ENCODE measurements around the gene TMEM131. TPM values are rescaled to one million over a fixed set of nuclear protein-coding genes. Genes with fewer than 3 reads are reported as not detected.

The TMEM131 gene
- total and polyA plus RNA-seq, 12 donors = 8.2 to 34.3 (median 30.0) TPM

DNA sequence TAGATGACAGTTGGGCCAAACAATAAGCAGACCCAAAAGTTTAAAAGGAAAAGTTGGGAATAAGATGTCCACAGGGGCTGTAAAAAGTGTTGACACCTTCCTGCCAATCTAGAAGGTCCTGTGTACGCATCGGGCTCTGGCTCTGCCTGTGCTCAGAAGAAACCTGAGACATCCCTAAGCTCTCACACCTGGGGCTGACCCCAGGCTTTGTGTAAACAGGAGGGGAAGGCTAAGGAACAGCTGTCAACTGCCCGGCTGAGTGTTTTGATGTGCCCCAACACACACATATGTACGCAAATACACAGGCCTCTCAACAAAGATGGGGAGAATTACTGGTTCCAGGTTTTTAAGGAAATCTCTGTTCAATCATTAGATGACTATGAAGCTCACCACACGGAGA is 59.5 kb downstream of the TMEM131 start:
- Histone ChIP-seq H3K36me3 (no peaks in the 10 kb centered on the region), H3K27ac (no peak overlapping the region), H3K4me3 (no peak overlapping the region), H3K27me3 (no peaks in the 10 kb centered on the region), H3K4me1 (peaks cover 7 to 59% (median 47%) of the 10 kb centered on the region in 9 donors), H3K9me3 (peaks cover 0 to 6% (median 0%) of the 10 kb centered on the region in 11 donors)
- intact Hi-C loops (cut with DNase I) = no loop called here
- TF ChIP-seq, protein P1, sequence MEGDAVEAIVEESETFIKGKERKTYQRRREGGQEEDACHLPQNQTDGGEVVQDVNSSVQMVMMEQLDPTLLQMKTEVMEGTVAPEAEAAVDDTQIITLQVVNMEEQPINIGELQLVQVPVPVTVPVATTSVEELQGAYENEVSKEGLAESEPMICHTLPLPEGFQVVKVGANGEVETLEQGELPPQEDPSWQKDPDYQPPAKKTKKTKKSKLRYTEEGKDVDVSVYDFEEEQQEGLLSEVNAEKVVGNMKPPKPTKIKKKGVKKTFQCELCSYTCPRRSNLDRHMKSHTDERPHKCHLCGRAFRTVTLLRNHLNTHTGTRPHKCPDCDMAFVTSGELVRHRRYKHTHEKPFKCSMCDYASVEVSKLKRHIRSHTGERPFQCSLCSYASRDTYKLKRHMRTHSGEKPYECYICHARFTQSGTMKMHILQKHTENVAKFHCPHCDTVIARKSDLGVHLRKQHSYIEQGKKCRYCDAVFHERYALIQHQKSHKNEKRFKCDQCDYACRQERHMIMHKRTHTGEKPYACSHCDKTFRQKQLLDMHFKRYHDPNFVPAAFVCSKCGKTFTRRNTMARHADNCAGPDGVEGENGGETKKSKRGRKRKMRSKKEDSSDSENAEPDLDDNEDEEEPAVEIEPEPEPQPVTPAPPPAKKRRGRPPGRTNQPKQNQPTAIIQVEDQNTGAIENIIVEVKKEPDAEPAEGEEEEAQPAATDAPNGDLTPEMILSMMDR (IDR thresholded peaks at IDR 0.05) = no peak
- WGBS, 2 donors = 42 to 49% methylated on average over 5 of the region's 5 CpGs
- ATAC-seq = peak in 5 of 8 donors; percentile 8 to 73 (median 39)
- DNase-seq = no peak

DNA sequence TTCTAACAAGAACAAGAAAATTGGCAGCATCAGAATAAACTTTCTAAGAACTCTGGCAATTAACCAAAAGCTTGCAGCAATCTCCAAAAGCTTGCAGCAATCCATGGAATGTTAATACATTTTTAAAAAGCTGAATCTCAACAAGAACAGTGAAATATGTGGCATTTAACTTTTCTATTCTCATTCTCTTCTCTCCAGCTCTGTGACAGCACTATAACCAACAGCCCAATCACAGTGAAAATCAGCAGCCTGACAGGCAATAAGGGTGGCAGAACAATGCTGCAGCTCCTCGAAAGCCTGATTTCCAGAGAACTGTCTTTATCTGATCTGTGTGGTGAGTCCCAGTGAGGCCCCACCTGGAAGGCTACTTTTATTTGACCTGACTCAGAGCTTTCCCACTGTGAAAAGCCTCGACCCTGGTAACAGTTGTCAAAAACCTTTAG is 60.0 kb downstream of the TMEM131 start:
- WGBS, 2 donors = 9 to 12% methylated on average over 2 of the region's 2 CpGs
- intact Hi-C loops (cut with DNase I) = no loop called here
- DNase-seq = no peak
- Histone ChIP-seq H3K4me1 (peaks cover 7 to 64% (median 51%) of the 10 kb centered on the region in 9 donors), H3K36me3 (no peaks in the 10 kb centered on the region), H3K4me3 (no peak overlapping the region), H3K27ac (no peak overlapping the region), H3K9me3 (peaks cover 0 to 5% (median 0%) of the 10 kb centered on the region in 11 donors), H3K27me3 (no peaks in the 10 kb centered on the region)
- TF ChIP-seq, protein P1 (IDR thresholded peaks at IDR 0.05) = no peak
- ATAC-seq = peak in 4 of 8 donors; percentile 7 to 39 (median 36)

DNA sequence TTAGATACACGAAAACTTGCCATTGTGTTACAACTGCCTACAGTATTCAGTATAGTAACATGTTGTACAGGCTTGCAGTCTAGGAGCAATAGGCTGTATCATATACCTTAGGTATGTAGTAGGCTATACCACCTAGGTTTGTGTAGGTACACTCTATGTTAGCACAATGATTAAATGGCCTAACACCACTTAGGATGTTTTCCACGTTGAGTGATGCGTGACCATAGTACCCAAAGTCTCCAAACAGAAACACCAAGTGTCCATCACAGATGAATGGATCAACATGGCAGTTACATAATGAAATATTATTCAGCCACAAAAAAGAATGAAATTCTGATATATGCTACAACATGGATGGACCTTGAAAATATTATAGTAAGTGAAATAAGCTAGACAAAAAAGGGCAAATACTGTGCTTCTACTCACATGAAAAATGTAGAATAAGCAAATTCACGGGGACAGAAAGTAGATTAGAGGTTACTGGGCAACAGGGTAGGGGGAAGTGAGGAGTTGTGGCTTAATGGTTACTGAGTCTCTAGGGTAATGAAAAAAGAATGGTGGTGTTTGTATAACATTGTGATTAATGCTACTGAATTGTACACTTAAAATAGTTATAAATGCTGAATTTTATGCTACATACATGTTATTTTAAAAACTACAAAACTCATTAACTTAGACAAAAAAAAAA is 62.6 kb downstream of the TMEM131 start:
- TF ChIP-seq, protein P1 (IDR thresholded peaks at IDR 0.05) = no peak
- intact Hi-C loops (cut with DNase I) = no loop called here
- H3K27ac ChIP-seq = no peak overlapping the region
- no peaks in the 10 kb centered on the region for H3K27me3 ChIP-seq
- no peaks in the 10 kb centered on the region for H3K9me3 ChIP-seq
- H3K4me3 ChIP-seq = no peak overlapping the region
- DNase-seq = no peak
- no peaks in the 10 kb centered on the region for H3K36me3 ChIP-seq
- peak in 1 of 8 donors; percentile 22 for ATAC-seq
- H3K4me1 ChIP-seq = peaks cover 7 to 87% (median 70%) of the 10 kb centered on the region in 9 donors
- WGBS, 2 donors = 81 to 98% methylated on average over 4 of the region's 4 CpGs

DNA sequence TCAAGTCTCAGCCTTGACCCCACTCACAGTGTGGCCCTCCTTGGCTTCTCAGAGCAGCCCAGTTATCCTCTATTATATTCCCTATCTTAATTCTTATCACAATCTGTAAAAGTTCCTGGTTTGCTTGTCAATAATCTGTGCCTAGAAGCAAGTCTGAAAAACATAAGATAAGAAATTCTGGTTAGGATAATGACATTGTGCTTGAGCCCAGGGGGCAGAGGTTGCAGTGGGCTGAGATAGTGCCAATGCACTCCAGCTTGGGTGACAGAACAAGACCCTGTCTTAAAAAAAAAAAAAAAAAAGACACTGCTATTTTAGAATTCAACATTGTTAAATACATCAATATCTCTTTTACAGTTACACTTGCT is 63.9 kb downstream of the TMEM131 start:
- Histone ChIP-seq H3K27ac (peak overlapping the region in 1 of 10 donors; percentile 62), H3K9me3 (no peaks in the 10 kb centered on the region), H3K36me3 (no peaks in the 10 kb centered on the region), H3K4me1 (peaks cover 7 to 85% (median 66%) of the 10 kb centered on the region in 9 donors), H3K4me3 (no peak overlapping the region), H3K27me3 (no peaks in the 10 kb centered on the region)
- intact Hi-C loops (cut with DNase I) = no loop called here
- TF ChIP-seq, protein P1 (IDR thresholded peaks at IDR 0.05) = no peak
- ATAC-seq (peak in 1 of 8 donors; percentile 14), DNase-seq (no peak)

Measured in heart right ventricle (tissue), 16 donors.